ENCODE measurements around the gene ARHGEF18.

DNA sequence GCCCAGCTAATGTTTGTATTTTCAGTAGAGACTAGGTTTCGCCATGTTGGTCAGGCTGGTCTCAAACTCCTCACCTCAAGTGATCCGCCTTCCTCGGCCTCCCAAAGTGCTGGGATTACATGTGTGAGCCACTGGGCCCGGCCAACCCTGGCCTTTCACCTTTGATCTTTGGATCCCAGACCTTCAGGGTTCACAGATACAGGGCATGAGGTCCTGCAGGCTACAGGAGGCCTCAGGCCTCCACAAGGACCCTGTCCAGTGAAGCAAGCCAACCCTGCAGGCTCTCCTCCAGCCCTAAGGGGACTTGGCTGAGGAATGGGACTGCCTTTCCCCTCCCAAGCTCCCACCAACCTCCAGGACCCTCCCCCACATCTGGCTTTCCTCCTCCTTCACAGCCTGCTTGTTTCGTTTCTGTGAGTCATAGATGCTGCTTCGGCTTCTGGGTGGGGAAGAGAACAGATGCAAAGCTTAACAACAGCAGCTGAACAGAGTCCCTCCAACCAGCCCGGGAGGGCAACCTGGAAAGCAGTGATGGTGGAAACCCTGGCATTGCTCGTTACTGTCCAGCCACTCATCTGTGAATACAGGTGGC lies 11.8 kb downstream of the ARHGEF18 start:
- TF ChIP-seq, protein P1, sequence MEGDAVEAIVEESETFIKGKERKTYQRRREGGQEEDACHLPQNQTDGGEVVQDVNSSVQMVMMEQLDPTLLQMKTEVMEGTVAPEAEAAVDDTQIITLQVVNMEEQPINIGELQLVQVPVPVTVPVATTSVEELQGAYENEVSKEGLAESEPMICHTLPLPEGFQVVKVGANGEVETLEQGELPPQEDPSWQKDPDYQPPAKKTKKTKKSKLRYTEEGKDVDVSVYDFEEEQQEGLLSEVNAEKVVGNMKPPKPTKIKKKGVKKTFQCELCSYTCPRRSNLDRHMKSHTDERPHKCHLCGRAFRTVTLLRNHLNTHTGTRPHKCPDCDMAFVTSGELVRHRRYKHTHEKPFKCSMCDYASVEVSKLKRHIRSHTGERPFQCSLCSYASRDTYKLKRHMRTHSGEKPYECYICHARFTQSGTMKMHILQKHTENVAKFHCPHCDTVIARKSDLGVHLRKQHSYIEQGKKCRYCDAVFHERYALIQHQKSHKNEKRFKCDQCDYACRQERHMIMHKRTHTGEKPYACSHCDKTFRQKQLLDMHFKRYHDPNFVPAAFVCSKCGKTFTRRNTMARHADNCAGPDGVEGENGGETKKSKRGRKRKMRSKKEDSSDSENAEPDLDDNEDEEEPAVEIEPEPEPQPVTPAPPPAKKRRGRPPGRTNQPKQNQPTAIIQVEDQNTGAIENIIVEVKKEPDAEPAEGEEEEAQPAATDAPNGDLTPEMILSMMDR (IDR thresholded peaks at IDR 0.05; ENCODE audit: borderline replicate concordance, extremely low read depth, low read length, poor library complexity, severe bottlenecking), result no peak
- TF ChIP-seq EZH2 (IDR thresholded peaks at IDR 0.05; ENCODE audit: borderline replicate concordance, low read depth, low read length, severe bottlenecking), result no peak

Data from DND-41 (cell line).